Epithelial cell of umbilical artery (primary cell): ENCODE results near the gene CHDH. TPM values are rescaled to one million over a fixed set of nuclear protein-coding genes. Genes with fewer than 3 reads are reported as not detected.

Source experiments
- total RNA-seq: library from RNA; depleted of rRNA; stranded (reverse); fragments of >200 nt; gene quantifications from 2 replicates; pipeline ENCODE4 v1.2.3, GENCODE V29; 2014

Gene CHDH, protein sequence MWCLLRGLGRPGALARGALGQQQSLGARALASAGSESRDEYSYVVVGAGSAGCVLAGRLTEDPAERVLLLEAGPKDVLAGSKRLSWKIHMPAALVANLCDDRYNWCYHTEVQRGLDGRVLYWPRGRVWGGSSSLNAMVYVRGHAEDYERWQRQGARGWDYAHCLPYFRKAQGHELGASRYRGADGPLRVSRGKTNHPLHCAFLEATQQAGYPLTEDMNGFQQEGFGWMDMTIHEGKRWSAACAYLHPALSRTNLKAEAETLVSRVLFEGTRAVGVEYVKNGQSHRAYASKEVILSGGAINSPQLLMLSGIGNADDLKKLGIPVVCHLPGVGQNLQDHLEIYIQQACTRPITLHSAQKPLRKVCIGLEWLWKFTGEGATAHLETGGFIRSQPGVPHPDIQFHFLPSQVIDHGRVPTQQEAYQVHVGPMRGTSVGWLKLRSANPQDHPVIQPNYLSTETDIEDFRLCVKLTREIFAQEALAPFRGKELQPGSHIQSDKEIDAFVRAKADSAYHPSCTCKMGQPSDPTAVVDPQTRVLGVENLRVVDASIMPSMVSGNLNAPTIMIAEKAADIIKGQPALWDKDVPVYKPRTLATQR
- under 0.01 TPM in 1 of 2 replicates, not detected in the other for total RNA-seq

DNA sequence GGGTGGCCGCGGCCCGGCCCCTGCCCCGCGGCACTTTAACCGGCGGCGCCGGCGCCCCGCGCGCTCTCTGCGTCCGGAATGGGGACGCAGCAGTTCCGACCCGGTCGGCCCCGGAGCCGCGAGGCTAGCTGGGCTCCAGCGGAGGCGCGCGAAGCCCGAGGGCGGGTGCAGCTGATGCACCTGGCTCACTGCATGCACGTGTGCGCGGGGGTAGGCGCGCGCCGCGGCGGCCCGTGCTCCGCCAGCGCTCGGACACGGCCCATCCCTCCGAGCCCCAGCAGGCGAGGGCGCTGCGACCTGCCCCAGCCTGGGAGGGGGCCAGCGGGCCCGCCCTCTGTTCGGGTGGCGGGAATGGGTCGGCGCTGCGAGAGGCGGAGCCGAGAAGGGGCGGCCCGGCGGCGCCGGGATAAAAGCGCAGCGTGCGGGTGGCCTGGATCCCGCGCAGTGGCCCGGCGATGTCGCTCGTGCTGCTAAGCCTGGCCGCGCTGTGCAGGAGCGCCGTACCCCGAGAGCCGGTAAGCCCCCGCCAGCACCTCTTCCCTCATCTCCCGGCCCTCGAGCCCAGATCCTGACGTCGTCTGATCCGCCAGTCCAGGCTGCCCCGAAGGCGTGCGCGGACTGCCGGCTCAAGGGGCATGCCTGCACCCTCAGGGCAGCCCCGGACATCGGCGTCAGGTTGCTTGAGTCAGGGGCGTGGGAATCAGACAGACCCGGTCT is at the start of gene CHDH, which contains the start of gene IL17RB:
CHDH (minus strand) TSS at position 286 of the 717 bp plus-strand sequence. CDS start 22,411 bp downstream, outside the sequence.
IL17RB (plus strand) TSS at position 435 of the 717 bp plus-strand sequence; CDS start at position 456, 21 bp downstream.

DNA sequence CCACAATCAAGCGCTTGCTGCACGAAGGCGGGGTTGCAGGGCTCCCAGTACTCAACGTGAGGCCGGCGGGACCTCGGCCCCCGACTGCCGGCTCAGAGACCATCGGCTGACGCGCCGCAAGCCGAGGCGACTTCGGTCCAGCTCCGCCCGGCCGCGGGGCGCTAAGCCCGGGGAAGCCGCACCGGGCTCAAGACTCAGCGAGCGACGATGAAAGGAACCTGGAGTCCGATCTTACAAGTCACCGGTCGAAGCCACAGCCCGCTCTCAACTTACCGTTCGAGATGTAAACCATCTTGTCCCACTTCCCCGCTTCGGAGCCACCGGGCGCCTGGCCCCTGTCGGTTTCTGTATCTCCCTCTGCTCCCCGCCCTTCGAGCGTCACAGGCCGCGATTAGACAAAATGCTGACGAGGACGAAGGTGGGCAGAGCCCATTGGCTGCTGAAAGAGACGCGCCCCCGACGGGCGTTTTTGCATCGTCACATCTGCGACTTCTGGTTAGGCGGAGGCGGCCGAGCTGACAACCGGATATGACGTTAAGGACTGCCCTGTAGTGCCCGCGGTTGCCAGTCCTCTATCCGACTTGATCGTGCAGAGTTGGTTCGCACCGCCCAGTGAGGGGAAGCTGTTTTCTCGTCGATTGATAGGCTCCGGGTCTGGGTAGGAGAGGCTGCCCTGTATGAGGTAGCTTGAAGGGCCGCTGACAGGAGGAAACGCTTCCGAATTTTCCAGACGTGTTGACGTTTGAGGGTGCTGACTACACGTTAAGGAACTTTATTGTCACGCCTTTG is 45.5 kb upstream of the CHDH start, which contains the start of gene SELENOK:
SELENOK (minus strand) TSS at position 363 of the 789 bp plus-strand sequence.

DNA sequence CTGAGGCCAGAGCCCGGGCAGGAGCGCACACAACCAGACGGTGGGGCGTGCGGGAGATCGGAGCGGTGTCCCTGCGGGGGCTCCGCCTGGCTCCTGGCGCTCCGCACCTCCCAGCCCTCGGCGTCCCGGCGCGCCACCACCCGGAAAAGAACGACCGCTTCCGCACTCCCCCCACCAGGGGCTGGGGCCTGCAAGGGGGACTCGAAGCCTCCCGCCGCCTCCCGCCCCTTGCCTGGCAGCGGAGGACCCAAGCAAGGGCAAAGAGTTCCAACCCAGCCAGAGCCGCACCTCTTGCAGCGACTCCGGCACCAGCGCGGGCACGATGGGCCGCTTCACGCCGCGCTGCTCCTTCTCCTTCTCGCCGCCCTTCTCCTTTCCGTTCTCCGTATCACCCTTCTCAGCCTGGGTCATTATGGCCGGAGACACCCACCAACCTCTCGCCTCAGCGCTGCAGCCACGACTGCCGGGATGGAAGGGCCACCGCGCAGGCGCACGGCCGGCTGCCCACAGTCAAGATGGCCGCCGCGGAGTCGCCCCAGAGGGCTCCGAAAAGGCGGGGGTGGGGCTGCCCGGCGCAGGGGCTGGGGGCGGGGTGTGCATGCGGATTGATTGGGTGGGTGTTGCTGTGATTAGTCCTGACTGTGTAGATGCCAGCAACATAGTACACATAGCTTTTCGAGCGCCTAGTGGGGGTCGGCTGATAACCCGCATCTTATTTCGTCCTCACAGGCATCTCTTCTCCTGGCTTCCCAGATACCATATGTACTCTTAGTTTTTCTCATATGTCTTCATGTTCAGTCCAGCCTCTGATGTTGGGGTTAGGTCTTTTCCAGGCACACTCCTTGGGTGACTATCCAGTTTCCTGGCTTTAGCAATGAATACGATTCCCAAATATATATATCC is 35.7 kb upstream of the CHDH start, which contains the start of gene ACTR8:
ACTR8 (minus strand) TSS at position 462 of the 903 bp plus-strand sequence; CDS start at position 411, 51 bp downstream.

Other genes starting within 250 kb of the CHDH start
- not detected in 2 replicates for gene IL17RB, start 149 bp upstream of the CHDH start, total RNA-seq
- 25.3 and 28.9 TPM in 2 replicates for gene ACTR8, start 35.7 kb upstream of the CHDH start, total RNA-seq
- 27.9 and 43.5 TPM in 2 replicates for gene SELENOK, start 45.4 kb upstream of the CHDH start, total RNA-seq